ENCODE measurements around the gene LRRN4.

DNA sequence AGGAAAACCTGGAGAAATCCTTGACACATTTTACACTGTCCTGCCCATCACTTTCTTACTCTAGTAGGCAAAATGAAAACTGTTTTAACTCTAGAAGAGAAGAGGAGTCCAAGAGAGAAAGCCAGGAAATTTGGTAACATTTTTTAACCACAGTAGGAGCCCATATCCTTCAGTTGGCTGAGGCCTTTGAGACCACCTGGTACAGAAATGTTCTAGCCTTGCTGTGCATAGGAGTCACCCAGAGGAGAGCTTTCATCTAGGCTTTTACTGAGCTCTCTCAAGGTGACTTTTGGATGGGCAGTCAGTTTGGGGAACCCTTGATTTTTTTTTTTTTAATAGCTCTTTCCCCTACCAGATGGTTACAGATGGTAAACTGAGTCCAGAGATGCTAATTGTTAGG is 25.0 kb downstream of the LRRN4 start:
- TF ChIP-seq, protein P1, sequence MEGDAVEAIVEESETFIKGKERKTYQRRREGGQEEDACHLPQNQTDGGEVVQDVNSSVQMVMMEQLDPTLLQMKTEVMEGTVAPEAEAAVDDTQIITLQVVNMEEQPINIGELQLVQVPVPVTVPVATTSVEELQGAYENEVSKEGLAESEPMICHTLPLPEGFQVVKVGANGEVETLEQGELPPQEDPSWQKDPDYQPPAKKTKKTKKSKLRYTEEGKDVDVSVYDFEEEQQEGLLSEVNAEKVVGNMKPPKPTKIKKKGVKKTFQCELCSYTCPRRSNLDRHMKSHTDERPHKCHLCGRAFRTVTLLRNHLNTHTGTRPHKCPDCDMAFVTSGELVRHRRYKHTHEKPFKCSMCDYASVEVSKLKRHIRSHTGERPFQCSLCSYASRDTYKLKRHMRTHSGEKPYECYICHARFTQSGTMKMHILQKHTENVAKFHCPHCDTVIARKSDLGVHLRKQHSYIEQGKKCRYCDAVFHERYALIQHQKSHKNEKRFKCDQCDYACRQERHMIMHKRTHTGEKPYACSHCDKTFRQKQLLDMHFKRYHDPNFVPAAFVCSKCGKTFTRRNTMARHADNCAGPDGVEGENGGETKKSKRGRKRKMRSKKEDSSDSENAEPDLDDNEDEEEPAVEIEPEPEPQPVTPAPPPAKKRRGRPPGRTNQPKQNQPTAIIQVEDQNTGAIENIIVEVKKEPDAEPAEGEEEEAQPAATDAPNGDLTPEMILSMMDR (IDR thresholded peaks at IDR 0.05), result no peak
- TF ChIP-seq POLR2AphosphoS5 (IDR thresholded peaks at IDR 0.05), result no peak

All from stomach (tissue), 4 donors.